A673 (cell line): Measurements from ENCODE around the gene UFD1.

Experiments used
- EZH2 ChIP-seq: fragments of 200-600 bp; sonication (generic); IDR thresholded peaks from 2 replicates; pipeline ENCODE4 v1.6.1; 2017; ENCODE audit warnings: borderline replicate concordance, low read depth, mild to moderate bottlenecking, mixed read lengths, antibody characterized with exemption, low read length; ENCODE audit not compliant: poor library complexity, severe bottlenecking
- TF ChIP-seq, protein P1 (sequence below): fragments of 300-800, 200-600 bp; sonication (generic); conservative IDR thresholded peaks from 2 replicates; pipeline ENCODE4 v1.5.1; 2017; ENCODE audit warnings: low read depth, mild to moderate bottlenecking, antibody characterized with exemption, low read length, moderate library complexity, mixed read lengths

DNA sequence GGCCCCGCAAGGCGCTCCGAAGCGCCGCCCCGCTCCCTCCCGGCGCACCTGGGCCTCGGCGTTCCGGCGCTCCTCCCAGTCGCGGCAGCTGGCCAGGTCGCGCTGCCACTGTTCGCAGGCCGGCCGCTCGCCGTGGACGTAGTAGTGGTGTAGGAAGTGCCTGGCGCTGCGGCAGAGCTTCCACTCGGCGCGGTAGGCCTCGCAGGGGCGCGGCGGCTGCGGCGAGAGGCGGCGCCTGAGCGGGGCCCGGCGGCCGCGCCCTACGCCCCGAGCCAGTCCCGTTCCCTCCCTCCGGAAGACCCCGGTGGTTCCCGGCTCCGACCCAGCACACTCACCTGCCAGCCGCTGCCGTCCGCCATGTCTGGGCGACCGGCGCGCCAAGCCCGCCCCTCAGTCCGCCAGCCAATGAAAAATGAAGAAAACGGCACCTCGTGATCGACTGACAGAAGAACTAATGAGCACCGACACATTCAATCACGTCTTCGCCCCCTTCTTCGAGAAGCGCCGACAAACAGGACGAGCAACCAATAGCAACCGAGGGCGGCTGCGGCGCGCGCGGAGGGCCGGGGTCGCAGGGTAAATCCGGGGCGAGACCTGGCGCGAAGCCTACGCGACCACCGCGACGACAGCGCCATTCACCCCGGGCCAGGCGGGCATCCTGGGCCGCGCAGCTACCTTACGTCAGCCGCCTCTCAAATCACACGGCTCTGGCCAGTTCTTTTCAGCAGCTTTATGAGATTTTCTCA is 31.5 kb downstream of the UFD1 start, which contains the start of gene C22orf39:
- TF ChIP-seq, protein P1, sequence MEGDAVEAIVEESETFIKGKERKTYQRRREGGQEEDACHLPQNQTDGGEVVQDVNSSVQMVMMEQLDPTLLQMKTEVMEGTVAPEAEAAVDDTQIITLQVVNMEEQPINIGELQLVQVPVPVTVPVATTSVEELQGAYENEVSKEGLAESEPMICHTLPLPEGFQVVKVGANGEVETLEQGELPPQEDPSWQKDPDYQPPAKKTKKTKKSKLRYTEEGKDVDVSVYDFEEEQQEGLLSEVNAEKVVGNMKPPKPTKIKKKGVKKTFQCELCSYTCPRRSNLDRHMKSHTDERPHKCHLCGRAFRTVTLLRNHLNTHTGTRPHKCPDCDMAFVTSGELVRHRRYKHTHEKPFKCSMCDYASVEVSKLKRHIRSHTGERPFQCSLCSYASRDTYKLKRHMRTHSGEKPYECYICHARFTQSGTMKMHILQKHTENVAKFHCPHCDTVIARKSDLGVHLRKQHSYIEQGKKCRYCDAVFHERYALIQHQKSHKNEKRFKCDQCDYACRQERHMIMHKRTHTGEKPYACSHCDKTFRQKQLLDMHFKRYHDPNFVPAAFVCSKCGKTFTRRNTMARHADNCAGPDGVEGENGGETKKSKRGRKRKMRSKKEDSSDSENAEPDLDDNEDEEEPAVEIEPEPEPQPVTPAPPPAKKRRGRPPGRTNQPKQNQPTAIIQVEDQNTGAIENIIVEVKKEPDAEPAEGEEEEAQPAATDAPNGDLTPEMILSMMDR, result no peak
- TF ChIP-seq EZH2, result no peak
